Activated CD4-positive, alpha-beta T cell treated with anti-CD3 and anti-CD28 coated beads, Interleukin-2, amount 10 ng/mL, durations not matched to agents 7 days and 5 days (primary cell): Measurements from ENCODE around the gene OR2A42. TPM values are rescaled to one million over a fixed set of nuclear protein-coding genes. Genes with fewer than 3 reads are reported as not detected.
"Not testable (repeated sequence)": the region's sequence is repeated elsewhere in the genome, so short reads cannot be mapped to it uniquely, and the experiment has no call there.

ENCODE experiments used
- CTCF ChIA-PET: fragments of 350-600 bp; sonication (Branson Sonifier 250); formaldehyde crosslinking; loops from one replicate; lab custom pipeline; 2021; ENCODE audit warnings: antibody characterized with exemption; lab: Charles Lee
- POLR2A ChIA-PET: fragments of 350-600 bp; sonication (Branson Sonifier 250); formaldehyde crosslinking; loops from one replicate; lab custom pipeline; 2021; ENCODE audit warnings: antibody characterized with exemption; lab: Charles Lee
- DNase-seq: peaks from one replicate; pipeline ENCODE4 v3.0.0-alpha.2; 2020
- H3K27ac Mint-ChIP-seq: one replicate; pipeline ENCODE4 v1.8.0; 2021; ENCODE audit warnings: mild to moderate bottlenecking, moderate library complexity, mixed read lengths
- H3K27me3 Mint-ChIP-seq: one replicate; pipeline ENCODE4 v1.8.0; 2021; ENCODE audit warnings: mixed read lengths
- H3K36me3 Mint-ChIP-seq: one replicate; pipeline ENCODE4 v1.8.0; 2021; ENCODE audit warnings: low read depth, mixed read lengths
- H3K4me1 Mint-ChIP-seq: one replicate; pipeline ENCODE4 v1.8.0; 2021; ENCODE audit warnings: mixed read lengths
- H3K4me3 Mint-ChIP-seq: one replicate; pipeline ENCODE4 v1.8.0; 2021; ENCODE audit warnings: mild to moderate bottlenecking, moderate library complexity, mixed read lengths
- H3K9me3 Mint-ChIP-seq: one replicate; pipeline ENCODE4 v1.8.0; 2021; ENCODE audit warnings: mixed read lengths
- total RNA-seq, 2 experiments: library from RNA; stranded (reverse); gene quantifications; one replicate each; pipeline ENCODE4 v1.2.3, GENCODE V29; 2021

Gene OR2A42
- total RNA-seq, 2 experiments from 2014 or later: 0.04 TPM; not detected in 1

DNA sequence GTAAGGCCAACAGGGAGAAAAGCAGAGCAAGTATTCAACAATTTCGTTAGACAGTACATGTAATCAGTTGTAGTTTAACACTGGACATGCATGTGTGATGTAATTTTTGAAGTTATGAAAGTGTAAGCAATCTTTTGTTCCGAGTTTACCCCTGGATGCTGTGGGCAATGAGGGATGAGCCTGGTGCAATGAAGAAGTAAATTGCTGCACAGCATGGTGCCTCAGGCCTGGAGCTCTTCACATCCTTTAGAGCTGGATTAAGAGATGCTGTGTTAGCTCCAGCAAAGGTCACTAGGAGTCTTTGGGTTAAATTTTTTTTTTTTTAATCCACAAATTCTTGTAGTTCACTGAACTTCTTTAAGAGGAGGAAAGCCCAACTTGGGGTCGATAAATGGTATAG is 36.3 kb downstream of the OR2A42 start:
- H3K27ac Mint-ChIP-seq, H3K9me3 Mint-ChIP-seq, H3K27me3 Mint-ChIP-seq, CTCF ChIA-PET, H3K4me3 Mint-ChIP-seq, H3K36me3 Mint-ChIP-seq, POLR2A ChIA-PET, DNase-seq, H3K4me1 Mint-ChIP-seq: not testable (repeated sequence)

- CTCF ChIA-PET, H3K4me3 Mint-ChIP-seq: not testable (repeated sequence)
Observed at GRCh38 chr7:144201978-144202377, 37.4 kb downstream of the OR2A42 start.

GRCh38 chr7:144198934-144199333 is 40.5 kb downstream of the OR2A42 start:
- DNase-seq, H3K36me3 Mint-ChIP-seq, H3K27me3 Mint-ChIP-seq, H3K9me3 Mint-ChIP-seq, H3K27ac Mint-ChIP-seq, CTCF ChIA-PET, POLR2A ChIA-PET, H3K4me3 Mint-ChIP-seq, H3K4me1 Mint-ChIP-seq: not testable (repeated sequence)

More at GRCh38 chr7:144201978-144202377, 37.4 kb downstream of the OR2A42 start:
- H3K4me1 Mint-ChIP-seq, POLR2A ChIA-PET, H3K9me3 Mint-ChIP-seq, H3K27ac Mint-ChIP-seq, H3K36me3 Mint-ChIP-seq, DNase-seq, H3K27me3 Mint-ChIP-seq: not testable (repeated sequence)

DNA sequence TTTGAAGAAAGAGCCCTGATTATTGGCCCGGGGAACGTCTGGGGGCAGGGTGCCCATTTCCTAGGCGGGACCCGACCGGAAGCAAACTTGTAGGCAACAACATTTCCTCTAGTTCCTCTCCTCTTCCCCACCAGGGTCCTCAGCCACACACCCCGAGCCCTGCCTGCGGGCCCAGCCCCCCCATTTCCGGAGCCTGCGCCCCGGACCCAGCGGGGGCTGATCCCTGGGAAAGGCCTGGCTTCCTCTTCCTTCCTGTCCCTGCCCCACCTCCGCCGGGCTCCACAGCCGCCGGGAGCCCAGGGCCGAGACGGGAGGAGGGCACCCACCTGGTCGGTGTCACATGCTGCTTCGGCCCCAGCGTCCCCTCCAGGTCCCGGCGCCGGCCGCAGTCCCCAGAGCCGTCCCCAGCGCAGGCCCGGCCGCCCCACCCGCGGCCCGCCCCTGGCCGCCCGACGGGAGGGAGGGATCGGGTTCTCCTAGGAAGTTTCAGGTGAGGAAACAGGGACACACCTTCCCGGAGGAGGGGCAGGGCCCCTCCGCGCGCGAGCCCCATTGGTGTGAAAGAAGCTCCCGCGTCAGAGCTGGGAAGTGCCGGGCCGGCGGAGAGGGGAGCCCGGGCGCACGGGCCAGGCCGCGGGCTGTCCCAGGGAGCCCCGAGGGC is 44.1 kb downstream of the OR2A42 start, which contains the start of gene ARHGEF35:
Gene ARHGEF35, minus strand, starts transcription at position 622 of the 661 bp plus-strand sequence. CDS start 7,450 bp downstream, outside the sequence.
- DNase-seq, CTCF ChIA-PET, H3K36me3 Mint-ChIP-seq, H3K4me1 Mint-ChIP-seq, POLR2A ChIA-PET, H3K27me3 Mint-ChIP-seq, H3K9me3 Mint-ChIP-seq: not testable (repeated sequence)
- H3K27ac Mint-ChIP-seq: peak within 1 kb of the TSS; percentile 76
- H3K4me3 Mint-ChIP-seq: peak within 1 kb of the TSS; percentile 67

DNA sequence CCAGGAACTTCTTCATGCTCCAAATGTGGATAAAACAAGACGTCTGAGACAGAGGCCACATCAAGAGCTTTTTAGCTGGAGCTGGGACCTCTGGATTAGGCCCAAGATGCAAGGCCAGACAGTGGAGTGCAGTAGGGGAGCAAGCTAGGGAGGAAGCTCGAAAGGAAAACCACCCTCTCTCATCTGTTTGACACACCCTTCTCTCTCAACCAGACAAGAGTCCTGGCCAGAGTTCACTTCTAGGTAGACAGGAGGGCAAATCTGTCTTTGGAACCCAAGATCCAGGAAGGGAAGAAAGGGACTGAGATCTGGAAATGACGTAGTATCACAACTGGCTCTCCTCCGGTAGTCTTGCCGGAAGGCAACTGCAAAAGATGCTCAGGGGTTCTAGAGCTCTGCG is 45.0 kb downstream of the OR2A42 start:
- POLR2A ChIA-PET, CTCF ChIA-PET, H3K4me1 Mint-ChIP-seq, H3K4me3 Mint-ChIP-seq, DNase-seq, H3K36me3 Mint-ChIP-seq, H3K9me3 Mint-ChIP-seq, H3K27me3 Mint-ChIP-seq, H3K27ac Mint-ChIP-seq: not testable (repeated sequence)

DNA sequence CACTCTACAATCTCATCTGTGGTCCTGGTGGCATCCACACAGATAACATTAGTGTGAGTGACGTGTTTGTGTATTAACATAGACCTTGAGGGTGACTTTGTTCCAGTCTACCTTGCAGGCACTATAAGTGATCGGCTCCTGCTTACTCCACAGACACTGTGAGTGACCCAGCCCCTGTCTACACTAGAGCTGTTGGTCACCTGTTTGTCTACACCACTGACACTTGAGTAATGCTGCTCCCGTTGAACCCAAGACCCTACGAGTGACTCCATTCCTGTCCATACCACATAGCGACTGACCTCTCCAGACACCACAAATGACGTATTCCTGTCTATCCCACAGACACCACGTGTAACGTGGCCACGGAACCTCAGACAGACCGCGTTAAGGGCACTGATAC is 45.6 kb downstream of the OR2A42 start:
- not testable (repeated sequence) for H3K4me1 Mint-ChIP-seq

DNA sequence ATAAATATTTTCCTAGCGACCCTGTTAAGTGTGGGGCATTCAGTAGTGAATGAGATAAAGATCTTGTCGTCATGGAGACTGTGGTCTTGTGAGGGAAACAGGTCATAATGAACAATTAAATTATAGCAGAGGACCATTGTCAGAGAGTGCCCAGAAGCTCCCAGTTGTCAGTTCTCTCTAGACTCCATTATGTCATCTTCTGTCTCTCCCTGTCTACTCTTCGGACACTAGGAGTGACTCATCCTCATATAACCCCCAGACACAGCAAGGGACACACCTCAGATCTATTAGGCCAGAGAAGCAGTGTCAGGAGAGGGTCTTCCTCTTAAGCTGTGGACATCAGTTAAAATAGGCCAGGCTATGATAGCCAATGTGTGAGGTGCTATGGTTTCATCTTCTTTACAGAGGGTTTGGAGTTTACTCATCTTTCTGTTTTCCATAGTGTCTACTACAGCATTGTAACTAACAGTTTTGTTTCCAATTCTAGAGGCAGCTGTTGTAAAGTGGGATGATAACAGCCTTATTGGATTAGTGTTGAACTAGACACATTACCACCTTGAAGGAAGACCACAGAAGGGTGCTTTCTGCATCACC is 50.7 kb downstream of the OR2A42 start:
- DNase-seq: not testable (repeated sequence)

More for the DNA sequence above, 45.6 kb downstream of the OR2A42 start:
- POLR2A ChIA-PET, H3K9me3 Mint-ChIP-seq, DNase-seq, H3K27me3 Mint-ChIP-seq, H3K27ac Mint-ChIP-seq, H3K36me3 Mint-ChIP-seq, CTCF ChIA-PET, H3K4me3 Mint-ChIP-seq: not testable (repeated sequence)

GRCh38 chr7:144187848-144188247 is 51.6 kb downstream of the OR2A42 start:
- H3K9me3 Mint-ChIP-seq, H3K4me3 Mint-ChIP-seq, H3K36me3 Mint-ChIP-seq, DNase-seq, H3K27ac Mint-ChIP-seq, H3K4me1 Mint-ChIP-seq, H3K27me3 Mint-ChIP-seq, CTCF ChIA-PET, POLR2A ChIA-PET: not testable (repeated sequence)

More for the DNA sequence above, 50.7 kb downstream of the OR2A42 start:
- H3K4me3 Mint-ChIP-seq, CTCF ChIA-PET, H3K4me1 Mint-ChIP-seq, H3K9me3 Mint-ChIP-seq, H3K27ac Mint-ChIP-seq, POLR2A ChIA-PET, H3K27me3 Mint-ChIP-seq, H3K36me3 Mint-ChIP-seq: not testable (repeated sequence)

DNA sequence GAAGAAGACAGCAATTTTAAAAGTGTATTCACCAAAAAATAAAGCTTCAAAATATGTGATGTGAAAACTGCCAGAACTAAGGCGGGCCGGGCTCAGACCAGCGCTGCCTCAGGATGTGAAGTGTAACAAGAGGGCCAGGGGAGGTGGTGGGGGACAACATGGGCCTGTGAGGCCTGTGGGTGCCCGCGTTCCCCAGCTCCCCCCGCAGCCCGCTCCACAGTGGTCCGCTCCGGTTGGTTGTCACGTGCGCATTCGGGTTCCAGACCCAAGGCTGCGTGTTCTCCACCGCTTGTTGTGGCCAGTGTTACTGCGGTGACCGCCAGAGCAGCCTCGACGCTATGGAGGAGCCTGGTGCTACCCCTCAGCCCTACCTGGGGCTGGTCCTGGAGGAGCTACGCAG is 56.2 kb downstream of the OR2A42 start, which contains the start of gene CTAGE4:
Gene CTAGE4, plus strand, starts transcription at position 301 of the 400 bp plus-strand sequence. Its CDS starts 38 bp downstream, at position 339.
- DNase-seq, POLR2A ChIA-PET: not testable (repeated sequence)

DNA sequence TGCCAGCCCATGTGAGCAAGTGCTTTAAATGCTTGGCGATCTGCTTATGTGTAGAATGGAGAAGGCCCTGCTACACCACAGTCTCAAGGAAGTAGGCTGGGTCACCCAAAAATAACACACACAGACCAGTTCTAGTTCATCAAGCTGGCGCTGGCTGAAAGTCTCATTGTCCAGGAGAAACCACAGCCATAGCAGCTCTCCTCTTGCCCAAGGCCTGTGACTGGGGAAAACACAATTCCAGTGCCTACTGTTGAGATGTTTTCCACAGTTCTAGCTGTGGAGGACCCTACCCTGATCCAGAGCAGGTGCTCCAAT is 60.3 kb downstream of the OR2A42 start:
- H3K27me3 Mint-ChIP-seq, POLR2A ChIA-PET: not testable (repeated sequence)

More for the DNA sequence above, 56.2 kb downstream of the OR2A42 start, which contains the start of gene CTAGE4:
- H3K4me3 Mint-ChIP-seq, H3K4me1 Mint-ChIP-seq, H3K9me3 Mint-ChIP-seq, H3K36me3 Mint-ChIP-seq, H3K27ac Mint-ChIP-seq, CTCF ChIA-PET, H3K27me3 Mint-ChIP-seq: not testable (repeated sequence)

DNA sequence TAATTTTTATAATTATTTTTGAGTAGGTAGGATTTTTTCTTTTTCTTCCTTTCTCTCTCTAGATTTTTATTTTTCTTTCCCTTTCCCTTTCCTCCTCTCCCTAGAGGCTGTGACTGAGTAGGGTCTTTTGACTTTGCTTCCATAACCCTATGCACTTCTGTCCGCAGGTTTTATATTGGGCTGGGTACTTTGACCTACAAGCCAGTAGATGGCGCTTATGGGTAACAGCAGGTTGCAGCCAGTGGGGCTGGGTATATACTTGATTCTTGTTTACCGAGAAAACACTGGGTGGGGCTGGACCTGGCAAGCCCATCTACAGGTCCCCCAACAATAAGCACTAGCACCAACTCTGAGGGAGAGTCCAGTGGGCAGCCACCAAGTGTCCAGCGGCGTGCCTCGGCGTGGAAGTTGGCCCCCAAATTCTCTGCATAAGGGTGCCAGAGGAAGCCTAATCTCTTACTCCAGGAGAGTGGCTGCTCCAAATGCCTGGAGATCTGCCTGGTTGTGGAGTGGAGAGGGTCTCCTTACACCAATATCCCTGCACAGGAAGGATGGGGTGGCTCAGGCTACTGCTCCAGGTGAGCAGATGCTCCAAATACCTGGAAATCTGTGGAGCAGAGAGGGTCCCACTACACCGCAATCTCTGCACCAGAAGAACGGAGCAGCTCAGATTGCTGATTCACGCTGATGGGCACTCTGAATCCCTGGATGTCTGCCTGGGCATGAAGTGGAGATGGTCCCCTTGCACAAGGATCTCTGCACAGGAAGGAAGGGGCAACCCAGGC is 60.8 kb downstream of the OR2A42 start:
- H3K4me3 Mint-ChIP-seq, POLR2A ChIA-PET, H3K27me3 Mint-ChIP-seq, H3K36me3 Mint-ChIP-seq, CTCF ChIA-PET, H3K27ac Mint-ChIP-seq, H3K9me3 Mint-ChIP-seq, H3K4me1 Mint-ChIP-seq: not testable (repeated sequence)
- DNase-seq: peak; percentile 47

More for the DNA sequence above, 60.3 kb downstream of the OR2A42 start:
- H3K36me3 Mint-ChIP-seq, H3K4me3 Mint-ChIP-seq, H3K27ac Mint-ChIP-seq, H3K9me3 Mint-ChIP-seq, CTCF ChIA-PET, H3K4me1 Mint-ChIP-seq, DNase-seq: not testable (repeated sequence)
